ENCODE results near the gene KLK6. TPM values are rescaled to one million over a fixed set of nuclear protein-coding genes. Genes with fewer than 3 reads are reported as not detected.

Gene KLK6
- polyA plus RNA-seq, 2 of the 4 experiments (the other 2 are of a cell fraction) = 0.13 TPM; not detected in 1

GRCh38 chr19:50932018-50932689 lies 37.2 kb downstream of the KLK6 start (continued):
- TF ChIP-seq SMC3 (IDR thresholded peaks at IDR 0.05) (no peak), NFE2L2 (conservative IDR thresholded peaks at IDR 0.05; ENCODE audit: low read length) (no peak), KDM5A (IDR thresholded peaks at IDR 0.05) (no peak), BCL3 (IDR thresholded peaks at IDR 0.05) (no peak)
- TF ChIP-seq, protein P1, sequence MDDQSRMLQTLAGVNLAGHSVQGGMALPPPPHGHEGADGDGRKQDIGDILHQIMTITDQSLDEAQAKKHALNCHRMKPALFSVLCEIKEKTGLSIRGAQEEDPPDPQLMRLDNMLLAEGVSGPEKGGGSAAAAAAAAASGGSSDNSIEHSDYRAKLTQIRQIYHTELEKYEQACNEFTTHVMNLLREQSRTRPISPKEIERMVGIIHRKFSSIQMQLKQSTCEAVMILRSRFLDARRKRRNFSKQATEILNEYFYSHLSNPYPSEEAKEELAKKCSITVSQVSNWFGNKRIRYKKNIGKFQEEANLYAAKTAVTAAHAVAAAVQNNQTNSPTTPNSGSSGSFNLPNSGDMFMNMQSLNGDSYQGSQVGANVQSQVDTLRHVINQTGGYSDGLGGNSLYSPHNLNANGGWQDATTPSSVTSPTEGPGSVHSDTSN (IDR thresholded peaks at IDR 0.05) = no peak

DNA sequence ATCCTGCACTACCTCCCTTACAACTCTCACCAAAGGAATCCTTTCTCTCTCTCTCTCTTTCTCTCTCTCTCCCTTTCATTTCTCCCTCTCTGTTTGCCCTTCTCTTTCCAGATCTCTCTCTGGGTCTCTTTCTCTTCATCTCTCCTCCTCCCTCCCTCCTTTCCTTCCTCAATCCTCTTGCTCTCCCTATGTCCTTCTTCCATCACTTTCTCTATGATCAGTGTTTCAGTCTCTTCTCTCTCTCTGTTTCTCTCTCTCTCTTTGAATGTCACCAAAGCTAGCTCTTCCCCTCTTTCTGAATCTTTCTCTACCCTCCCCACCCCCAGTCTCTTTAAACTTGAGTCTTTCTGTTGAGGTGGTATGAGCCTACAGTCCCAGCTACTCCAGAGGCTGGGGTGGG lies 38.4 kb downstream of the KLK6 start:
- no peak overlapping the region for H3K4me3 ChIP-seq
- no peak overlapping the region for H3K27ac ChIP-seq
- FAIRE-seq (no peak), ATAC-seq (no peak), DNase-seq (ENCODE audit: low read depth in 1 of 2, low spot score in 1 of 2) (no peak)
- peaks cover 13% of the 10 kb centered on the region for H3K4me1 ChIP-seq
- no peaks in the 10 kb centered on the region for H3K9me3 ChIP-seq
- H3K4me2 ChIP-seq = no peak overlapping the region
- CTCF ChIA-PET = interaction anchor here (0.6 to 13.0 kb wide), 13 partner anchors 9 to 487 kb away, joined by 3 to 75 read pairs (median 3); partner anchors contain the start of gene KLK4
- POLR2A ChIA-PET = no interaction called here
- no peak for TF ChIP-seq RFX5 (IDR thresholded peaks at IDR 0.05)
- TF ChIP-seq SMC3 (IDR thresholded peaks at IDR 0.05) = no peak
- TF ChIP-seq CTCF (IDR thresholded peaks at IDR 0.05) = no peak
- TF ChIP-seq ZNF302 (CRISPR knock-in tag; IDR thresholded peaks at IDR 0.05) = no peak
- TF ChIP-seq CEBPB (IDR thresholded peaks at IDR 0.05) = no peak
- TF ChIP-seq ZFP36 (IDR thresholded peaks at IDR 0.05; ENCODE audit: borderline replicate concordance, partially characterized antibody) = no peak
- TF ChIP-seq, protein P2, sequence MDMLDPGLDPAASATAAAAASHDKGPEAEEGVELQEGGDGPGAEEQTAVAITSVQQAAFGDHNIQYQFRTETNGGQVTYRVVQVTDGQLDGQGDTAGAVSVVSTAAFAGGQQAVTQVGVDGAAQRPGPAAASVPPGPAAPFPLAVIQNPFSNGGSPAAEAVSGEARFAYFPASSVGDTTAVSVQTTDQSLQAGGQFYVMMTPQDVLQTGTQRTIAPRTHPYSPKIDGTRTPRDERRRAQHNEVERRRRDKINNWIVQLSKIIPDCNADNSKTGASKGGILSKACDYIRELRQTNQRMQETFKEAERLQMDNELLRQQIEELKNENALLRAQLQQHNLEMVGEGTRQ (IDR thresholded peaks at IDR 0.05) = no peak
- no peak for TF ChIP-seq ZC3H11A (IDR thresholded peaks at IDR 0.05)
- TF ChIP-seq HOXB13 (CRISPR knock-in tag; IDR thresholded peaks at IDR 0.05; ENCODE audit: low read depth) = no peak
- no peak for TF ChIP-seq GATA3 (IDR thresholded peaks at IDR 0.05; ENCODE audit: borderline replicate concordance)
- no peak for TF ChIP-seq KDM1A (IDR thresholded peaks at IDR 0.05; ENCODE audit: low read depth)
- no peak for TF ChIP-seq HES2 (IDR thresholded peaks at IDR 0.05)
- TF ChIP-seq, protein P3, sequence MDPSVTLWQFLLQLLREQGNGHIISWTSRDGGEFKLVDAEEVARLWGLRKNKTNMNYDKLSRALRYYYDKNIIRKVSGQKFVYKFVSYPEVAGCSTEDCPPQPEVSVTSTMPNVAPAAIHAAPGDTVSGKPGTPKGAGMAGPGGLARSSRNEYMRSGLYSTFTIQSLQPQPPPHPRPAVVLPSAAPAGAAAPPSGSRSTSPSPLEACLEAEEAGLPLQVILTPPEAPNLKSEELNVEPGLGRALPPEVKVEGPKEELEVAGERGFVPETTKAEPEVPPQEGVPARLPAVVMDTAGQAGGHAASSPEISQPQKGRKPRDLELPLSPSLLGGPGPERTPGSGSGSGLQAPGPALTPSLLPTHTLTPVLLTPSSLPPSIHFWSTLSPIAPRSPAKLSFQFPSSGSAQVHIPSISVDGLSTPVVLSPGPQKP (IDR thresholded peaks at IDR 0.05; ENCODE audit: low read depth, low read length) = no peak
- TF ChIP-seq HDAC2 (IDR thresholded peaks at IDR 0.05) = no peak
- TF ChIP-seq RCOR1 (IDR thresholded peaks at IDR 0.05; ENCODE audit: low read depth, low read length) = no peak
- no peak for TF ChIP-seq CBX2 (IDR thresholded peaks at IDR 0.05; ENCODE audit: borderline replicate concordance, low read depth)
- no peak for TF ChIP-seq EHMT2 (IDR thresholded peaks at IDR 0.05; ENCODE audit: low read depth)
- TF ChIP-seq FOSB (CRISPR knock-in tag; IDR thresholded peaks at IDR 0.05) = no peak
